ENCODE measurements around the gene TBC1D8.

Gene TBC1D8

GRCh38 chr2:101111917-101112771 is 39.0 kb downstream of the TBC1D8 start:
- DNase-seq: no peak

DNA sequence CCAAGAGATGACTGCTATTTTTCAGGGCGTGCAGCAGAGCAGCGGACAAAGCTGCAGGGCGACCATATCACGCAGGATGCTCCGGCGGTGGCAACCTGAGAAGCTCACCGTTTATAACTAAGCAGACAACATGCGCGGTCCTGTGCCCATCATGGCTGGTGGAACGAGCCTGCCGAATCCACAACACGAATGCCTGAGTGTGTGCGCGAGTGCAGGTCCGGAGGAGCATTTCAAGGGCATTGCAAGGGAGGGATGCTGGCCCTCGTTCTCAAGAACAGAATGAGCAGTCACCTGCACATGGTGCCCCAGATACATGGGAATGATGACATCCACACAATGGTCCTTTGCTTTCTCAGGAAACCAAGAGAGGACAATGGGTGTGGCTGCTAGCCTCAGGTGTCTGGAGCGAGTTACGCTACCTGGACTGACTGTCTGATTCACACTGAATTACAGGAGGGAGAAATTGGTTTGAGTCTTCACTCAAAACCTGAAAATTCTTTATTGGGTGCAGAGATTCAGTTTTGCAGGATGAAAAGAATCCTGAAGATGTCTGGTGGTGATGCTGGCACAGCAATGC is 39.8 kb downstream of the TBC1D8 start:
- no peak for DNase-seq

DNA sequence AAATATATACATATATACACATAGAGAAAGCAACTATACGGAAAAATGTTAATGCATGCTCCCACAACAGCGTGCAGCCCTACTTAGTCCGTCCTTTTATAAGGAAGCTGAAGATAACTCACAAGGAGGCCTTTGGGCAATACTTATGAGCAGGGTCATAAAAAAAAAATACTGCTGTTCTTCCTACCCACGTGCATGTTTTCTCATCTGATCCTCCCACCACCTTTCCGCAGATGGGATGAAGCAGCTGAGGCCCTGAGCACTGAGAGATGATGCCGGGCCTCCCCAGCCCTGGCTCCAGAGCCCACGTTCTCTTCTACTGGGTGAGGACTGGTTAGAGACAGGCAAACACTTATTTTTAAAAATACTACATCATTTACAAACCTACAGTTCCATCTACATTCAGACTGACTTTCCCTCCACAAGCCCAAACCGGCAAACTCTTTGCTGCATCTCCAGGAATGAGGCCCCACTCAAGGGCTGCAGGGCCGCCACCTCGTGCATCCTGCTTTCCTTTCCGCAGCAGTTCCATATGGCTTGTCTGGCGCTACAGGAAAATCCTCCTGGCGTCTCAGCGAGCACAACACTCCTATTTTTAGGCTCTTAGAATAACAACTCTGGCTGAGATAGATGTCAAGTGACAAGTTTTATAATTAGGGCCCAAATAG is 41.6 kb downstream of the TBC1D8 start:
- no peak for DNase-seq

DNA sequence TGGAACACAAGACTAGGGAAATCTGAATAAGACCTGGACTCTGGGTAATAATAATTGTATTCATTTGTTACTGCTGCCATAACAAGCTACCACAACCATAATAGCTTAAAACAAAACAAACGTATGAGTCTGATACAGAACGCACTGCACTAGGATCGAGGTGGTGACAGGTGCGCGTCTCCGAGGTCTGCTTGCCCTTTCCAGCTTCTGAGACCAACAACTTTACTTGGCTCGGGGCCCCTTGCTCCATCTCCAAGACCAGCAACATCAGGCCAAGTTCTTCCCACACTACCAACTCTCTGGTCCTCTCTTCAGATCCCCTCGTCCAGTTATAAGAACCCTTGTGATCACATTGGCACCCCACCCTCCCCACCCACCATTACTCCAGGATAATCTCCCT is 42.8 kb downstream of the TBC1D8 start:
- DNase-seq: no peak

DNA sequence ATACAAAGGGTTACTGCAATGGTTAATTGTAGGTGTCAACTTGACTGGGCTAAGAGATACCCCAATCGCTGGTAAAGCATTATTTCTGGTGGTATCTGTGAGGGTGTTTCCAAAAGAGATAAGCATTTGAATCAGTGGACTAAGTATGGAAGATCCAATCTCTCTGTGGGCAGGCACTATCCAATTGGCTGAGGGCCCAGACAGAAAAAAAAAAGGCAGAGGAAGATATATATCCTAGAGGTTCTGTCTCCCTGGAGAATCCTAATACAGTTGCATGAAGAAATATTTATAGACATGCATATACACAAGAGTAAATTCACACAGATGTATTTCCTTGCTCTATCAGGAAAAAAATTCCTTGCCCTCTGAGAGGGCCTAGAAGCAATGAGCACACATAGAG is 43.9 kb downstream of the TBC1D8 start:
- DNase-seq: no peak

GRCh38 chr2:101106453-101107181 is 44.6 kb downstream of the TBC1D8 start:
- DNase-seq: no peak

DNA sequence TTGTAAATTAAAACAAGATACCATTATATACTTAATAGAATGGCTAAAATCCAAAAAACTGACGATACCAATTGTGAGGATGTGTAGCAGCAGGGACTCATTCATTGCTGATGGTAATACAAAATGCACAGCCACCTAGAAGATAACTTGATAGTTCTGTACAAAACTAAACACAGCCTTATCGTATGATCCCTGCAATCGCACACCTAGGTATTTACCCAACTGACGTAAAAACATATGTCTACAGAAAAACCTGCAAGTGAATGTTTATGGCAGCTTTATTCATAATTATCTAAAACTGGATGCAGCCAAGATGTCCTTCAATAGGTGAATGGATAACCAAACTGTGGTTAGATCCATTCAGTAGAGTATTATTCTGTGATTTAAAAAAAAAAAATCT is 45.5 kb downstream of the TBC1D8 start:
- no peak for DNase-seq

DNA sequence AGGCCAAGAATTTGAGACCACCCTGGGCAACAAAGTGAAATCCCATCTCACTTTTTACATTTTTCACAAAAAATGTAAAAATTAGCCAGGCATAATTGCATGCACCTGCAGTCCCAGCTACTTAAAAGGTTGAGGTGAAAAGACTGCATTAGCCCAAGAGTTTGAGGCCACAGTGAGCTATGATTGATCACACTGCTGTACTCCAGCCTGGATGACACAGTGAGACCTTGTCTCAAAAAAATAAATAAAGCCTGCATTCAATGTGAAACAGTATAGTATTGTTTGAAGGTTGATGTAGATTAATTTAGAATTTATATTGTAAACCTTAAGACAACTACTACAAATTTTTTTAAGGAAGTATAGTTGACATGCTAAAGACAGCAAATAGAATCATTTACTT is 53.5 kb downstream of the TBC1D8 start:
- no peak for DNase-seq

- DNase-seq: no peak
Measured at GRCh38 chr2:101096619-101097142, 54.5 kb downstream of the TBC1D8 start.

GRCh38 chr2:101094351-101094750 is 56.8 kb downstream of the TBC1D8 start:
- no peak for DNase-seq

GRCh38 chr2:101089942-101090799 is 61.0 kb downstream of the TBC1D8 start:
- DNase-seq: no peak

- no peak for DNase-seq
Measured at GRCh38 chr2:101089419-101089818, 61.8 kb downstream of the TBC1D8 start.

- DNase-seq: no peak
Measured at GRCh38 chr2:101087638-101088037, 63.5 kb downstream of the TBC1D8 start.

DNA sequence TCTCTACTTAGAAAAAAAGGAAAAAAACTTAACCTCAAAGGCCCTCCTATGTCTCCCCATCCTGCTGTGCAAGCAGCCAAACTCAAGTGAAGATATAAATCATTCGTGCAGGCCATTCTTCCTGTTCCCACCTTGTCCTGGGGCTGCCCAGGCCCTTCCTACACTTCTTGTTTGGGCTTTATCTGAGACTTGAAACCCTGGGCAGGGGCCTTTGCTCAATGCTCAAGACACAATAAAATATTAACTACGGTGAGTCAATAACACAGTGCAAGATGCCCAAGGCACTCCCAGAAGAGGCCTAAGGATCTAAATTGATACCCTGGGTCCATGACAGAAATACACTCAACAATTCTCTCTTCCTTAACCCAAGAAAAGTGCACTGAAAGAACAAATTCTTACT is 67.6 kb downstream of the TBC1D8 start:
- no peak for DNase-seq

DNA sequence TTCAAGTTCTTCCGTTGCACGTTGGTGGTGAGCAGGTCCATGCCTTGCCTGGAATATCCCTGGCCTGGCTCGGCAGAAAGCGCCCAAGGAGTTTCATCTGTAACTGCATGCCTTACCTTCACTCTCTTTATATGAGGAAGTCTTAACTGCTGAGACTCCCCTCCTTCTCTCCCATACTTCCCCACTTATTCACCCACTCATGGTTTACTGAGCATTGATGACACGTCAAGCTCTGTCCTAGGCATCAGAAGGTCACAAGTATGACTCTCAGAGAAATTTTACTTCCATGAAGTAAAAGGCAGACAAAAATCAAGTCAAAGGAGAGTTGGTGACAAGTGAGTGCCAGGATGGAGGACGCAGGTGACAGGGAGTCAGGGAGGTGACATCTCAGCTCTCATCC is 68.2 kb downstream of the TBC1D8 start:
- DNase-seq: no peak

- no peak for DNase-seq
Measured at GRCh38 chr2:101081375-101081907, 69.7 kb downstream of the TBC1D8 start.

DNA sequence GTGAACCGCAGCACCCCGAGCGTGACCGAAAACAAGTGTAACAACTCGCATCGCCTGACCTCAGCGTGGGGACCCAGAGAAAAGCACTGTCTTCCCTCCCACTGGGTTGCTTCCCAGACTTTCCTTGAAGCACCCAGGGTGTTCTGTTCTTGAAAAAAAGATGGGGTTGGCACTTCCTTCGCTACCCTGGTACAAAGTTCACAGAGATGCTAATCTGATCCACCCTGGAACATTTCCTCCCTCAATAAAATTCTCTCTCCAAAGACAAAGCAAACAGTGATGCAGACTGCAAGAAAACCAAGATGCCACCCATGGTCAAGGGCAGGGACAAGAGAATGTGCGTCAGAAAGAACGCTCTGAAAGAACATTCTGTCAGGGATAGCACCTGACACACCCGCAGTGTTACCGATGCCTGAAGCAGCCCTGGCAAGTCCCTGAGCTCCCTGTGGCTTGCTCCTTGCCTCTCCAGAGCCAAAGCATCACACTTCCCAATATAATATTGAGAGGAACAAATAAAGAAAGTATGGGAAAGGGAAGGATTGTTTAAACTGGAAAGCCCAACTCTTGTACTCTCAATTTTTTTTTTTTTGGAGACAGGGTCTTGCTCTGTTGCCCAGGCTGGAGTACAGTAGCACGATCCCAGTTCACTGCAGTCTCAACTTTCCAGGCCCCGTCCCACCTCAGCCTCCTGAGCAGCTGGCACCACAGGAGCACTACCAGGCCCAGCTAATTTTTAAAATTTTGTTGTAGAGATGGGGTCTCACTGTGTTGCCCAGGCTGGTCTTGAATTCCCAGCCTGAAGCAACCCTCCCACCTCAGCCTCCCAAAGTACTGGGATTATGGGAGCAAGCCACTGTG is 70.7 kb downstream of the TBC1D8 start:
- no peak for DNase-seq

- DNase-seq: no peak
Measured at GRCh38 chr2:101076581-101076980, 74.6 kb downstream of the TBC1D8 start.

DNA sequence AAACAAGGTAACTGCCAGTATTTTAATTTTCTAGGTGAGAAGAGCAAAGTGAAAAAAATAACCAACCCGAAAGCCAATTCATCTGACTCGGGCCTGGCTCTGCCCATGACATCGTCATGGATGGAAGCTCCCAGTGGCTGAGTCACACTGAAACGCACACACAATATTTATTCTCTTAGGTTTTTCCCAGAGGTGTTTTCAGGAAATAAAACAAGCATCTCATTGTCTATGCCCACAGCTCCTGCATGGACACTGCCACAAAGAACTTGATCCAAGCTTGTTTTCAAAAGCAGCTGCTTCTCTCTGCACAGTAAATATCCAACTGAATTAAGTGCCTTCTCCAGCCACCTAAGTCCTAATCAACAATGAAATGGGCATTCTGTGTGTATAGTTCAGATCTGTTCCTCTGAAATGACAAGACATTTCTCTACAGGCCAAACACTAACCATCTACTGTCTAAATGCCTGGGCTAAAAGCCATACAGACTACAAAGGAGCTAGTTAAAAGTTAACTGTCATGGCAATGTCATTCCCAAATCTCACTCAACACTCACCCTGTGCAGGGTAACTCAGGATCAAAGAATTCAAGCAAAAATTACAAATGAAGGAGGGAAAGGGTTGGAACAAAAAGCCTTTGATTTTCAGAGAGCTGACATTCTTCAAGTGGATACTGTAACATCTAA is 86.2 kb downstream of the TBC1D8 start:
- DNase-seq: no peak

DNA sequence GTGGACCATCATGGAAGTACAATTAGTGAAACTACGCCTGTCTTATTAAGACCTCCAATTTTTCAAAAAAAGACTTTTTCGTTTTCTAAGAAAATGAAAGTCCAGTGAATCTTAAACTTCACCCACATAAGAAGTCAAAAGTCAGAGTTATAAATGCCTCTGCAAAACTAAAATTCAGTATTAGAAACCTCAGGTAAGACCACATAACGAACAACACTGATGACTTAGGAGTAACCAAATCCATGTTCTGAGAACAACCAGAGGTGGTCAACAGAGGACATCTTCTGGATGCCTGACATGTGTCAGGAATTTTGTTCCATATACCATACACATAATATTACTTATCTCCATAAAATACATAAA is 86.7 kb downstream of the TBC1D8 start:
- DNase-seq: no peak
